Osteocyte (in vitro differentiated cells): ENCODE results near the gene SCN3B. TPM values are rescaled to one million over a fixed set of nuclear protein-coding genes. Genes with fewer than 3 reads are reported as not detected.
A peak's percentile ranks its signal among the peaks of the same experiment; 100 is the strongest.
"Not testable (repeated sequence)": the region's sequence is repeated elsewhere in the genome, so short reads cannot be mapped to it uniquely, and the experiment has no call there.

Source experiments
- DNase-seq: peaks from one replicate; pipeline ENCODE4 v3.0.0; 2021; ENCODE audit warnings: mixed read lengths; ENCODE audit not compliant: unreplicated experiment; ENCODE audit errors: extremely low spot score
- H3K27ac Mint-ChIP-seq: one replicate; pipeline ENCODE4 v1.8.0; 2021; ENCODE audit warnings: mild to moderate bottlenecking, mixed read lengths; ENCODE audit not compliant: unreplicated experiment
- H3K27me3 Mint-ChIP-seq: one replicate; pipeline ENCODE4 v1.8.0; 2021; ENCODE audit warnings: mixed read lengths; ENCODE audit not compliant: unreplicated experiment
- H3K36me3 Mint-ChIP-seq: one replicate; pipeline ENCODE4 v1.8.0; 2021; ENCODE audit warnings: mixed read lengths; ENCODE audit not compliant: unreplicated experiment
- H3K4me1 Mint-ChIP-seq: one replicate; pipeline ENCODE4 v1.8.0; 2021; ENCODE audit warnings: mixed read lengths; ENCODE audit not compliant: unreplicated experiment
- H3K4me3 Mint-ChIP-seq: one replicate; pipeline ENCODE4 v1.8.0; 2021; ENCODE audit warnings: mild to moderate bottlenecking, moderate library complexity, mixed read lengths; ENCODE audit not compliant: unreplicated experiment
- H3K9me3 Mint-ChIP-seq: one replicate; pipeline ENCODE4 v1.8.0; 2021; ENCODE audit warnings: mixed read lengths; ENCODE audit not compliant: unreplicated experiment
- CTCF ChIP-seq: fragments of 200-600 bp; sonication (generic); IDR thresholded peaks from 2 replicates; pipeline ENCODE4 v1.5.0; 2021; ENCODE audit warnings: antibody characterized with exemption, mild to moderate bottlenecking, moderate library complexity
- total RNA-seq: library from RNA; stranded (reverse); gene quantifications from 2 replicates; pipeline ENCODE4 v1.2.1, GENCODE V29; 2021

SCN3B gene
- total RNA-seq, 1 donor from 2014 or later = not detected

GRCh38 chr11:123665306-123665705, 10.9 kb upstream of the SCN3B start:
- H3K4me1 Mint-ChIP-seq = no peaks in the 10 kb centered on the region
- H3K9me3 Mint-ChIP-seq = no peaks in the 10 kb centered on the region
- no peaks in the 10 kb centered on the region for H3K36me3 Mint-ChIP-seq
- no peak overlapping the region for H3K4me3 Mint-ChIP-seq
- peaks cover 4% of the 10 kb centered on the region for H3K27me3 Mint-ChIP-seq
- H3K27ac Mint-ChIP-seq = no peak overlapping the region
- no peak for DNase-seq
- no peak for TF ChIP-seq CTCF

GRCh38 chr11:123659965-123660364, 5.5 kb upstream of the SCN3B start:
- not testable (repeated sequence) for H3K9me3 Mint-ChIP-seq, H3K4me1 Mint-ChIP-seq, DNase-seq, H3K27ac Mint-ChIP-seq, H3K36me3 Mint-ChIP-seq, H3K4me3 Mint-ChIP-seq
- H3K27me3 Mint-ChIP-seq = peaks cover 23% of the 10 kb centered on the region

DNA sequence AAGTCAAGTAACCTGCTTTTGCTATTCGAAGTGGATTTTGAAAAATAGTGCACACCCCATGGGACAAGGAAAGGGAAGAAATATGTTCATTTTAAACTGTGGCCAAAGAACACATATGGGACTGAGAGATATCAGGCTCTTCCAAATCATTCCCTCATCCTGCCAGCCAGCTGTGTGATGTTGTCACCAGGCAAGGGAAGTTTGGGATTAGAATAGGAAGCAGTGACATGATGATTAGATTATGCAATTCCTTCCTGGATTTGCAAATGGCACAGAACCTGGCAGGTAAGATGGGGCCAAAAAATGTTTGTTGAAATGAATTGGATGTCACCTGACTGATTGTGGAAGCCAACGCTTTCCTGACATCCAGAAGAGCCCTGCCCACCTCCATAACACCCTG, 4.9 kb upstream of the SCN3B start:
- no peak for DNase-seq
- no peak overlapping the region for H3K4me3 Mint-ChIP-seq
- no peak for TF ChIP-seq CTCF
- no peak overlapping the region for H3K27ac Mint-ChIP-seq
- H3K27me3 Mint-ChIP-seq = peaks cover 27% of the 10 kb centered on the region
- H3K9me3 Mint-ChIP-seq = no peaks in the 10 kb centered on the region
- peaks cover 6% of the 10 kb centered on the region for H3K4me1 Mint-ChIP-seq
- H3K36me3 Mint-ChIP-seq = no peaks in the 10 kb centered on the region

DNA sequence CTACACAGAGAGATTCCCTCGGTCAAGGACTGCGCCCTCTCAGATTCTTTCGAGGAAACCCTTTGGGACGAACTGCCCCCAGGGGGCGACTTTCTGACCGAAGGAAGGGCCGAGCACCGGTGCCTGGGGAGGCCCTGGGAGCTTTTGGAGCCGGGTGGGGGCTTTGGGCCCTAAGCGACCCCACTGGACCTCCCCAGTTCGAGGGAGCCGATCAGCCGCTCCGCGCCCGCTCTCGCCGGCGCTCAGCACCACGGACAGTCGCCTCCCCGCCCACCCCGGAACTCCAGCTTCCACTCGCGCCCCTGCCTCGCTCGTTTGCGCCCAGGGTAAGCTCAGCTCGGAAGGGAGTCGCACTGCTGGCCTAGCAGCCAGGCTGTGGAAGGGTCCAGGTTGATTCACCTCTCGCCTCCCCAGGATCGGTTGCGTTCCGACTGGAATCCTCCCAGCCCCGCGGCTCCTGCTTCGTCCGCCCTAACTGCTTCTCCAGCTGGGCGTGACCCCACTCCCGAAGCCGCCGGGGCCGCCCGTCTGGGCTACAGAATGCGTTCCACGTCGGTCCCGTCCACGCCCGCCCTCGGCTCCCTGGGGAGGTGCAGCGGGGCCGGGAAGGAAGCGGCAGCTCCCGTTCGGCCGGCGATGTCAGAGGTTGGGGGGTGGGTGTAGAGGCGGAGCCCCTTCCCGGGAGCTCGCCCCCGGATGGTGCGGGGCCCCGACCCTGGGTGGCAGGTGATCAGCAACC, 428 bp downstream of the SCN3B start:
- TF ChIP-seq CTCF = no peak
- Mint-ChIP-seq H3K36me3 (no peaks in the 10 kb centered on the region), H3K27ac (no peak overlapping the region), H3K27me3 (peaks cover 35% of the 10 kb centered on the region), H3K4me1 (peaks cover 11% of the 10 kb centered on the region), H3K4me3 (peak overlapping the region; percentile 73), H3K9me3 (no peaks in the 10 kb centered on the region)
- no peak for DNase-seq

GRCh38 chr11:123653483-123653826, 969 bp downstream of the SCN3B start:
- peaks cover 11% of the 10 kb centered on the region for H3K4me1 Mint-ChIP-seq
- no peaks in the 10 kb centered on the region for H3K36me3 Mint-ChIP-seq
- no peak for TF ChIP-seq CTCF
- H3K4me3 Mint-ChIP-seq = peak overlapping the region; percentile 60
- H3K27ac Mint-ChIP-seq = no peak overlapping the region
- no peaks in the 10 kb centered on the region for H3K9me3 Mint-ChIP-seq
- peaks cover 29% of the 10 kb centered on the region for H3K27me3 Mint-ChIP-seq
- DNase-seq = no peak
